B cell (primary cell): Measurements from ENCODE around the gene HOXC13. TPM values are rescaled to one million over a fixed set of nuclear protein-coding genes. Genes with fewer than 3 reads are reported as not detected.

Source experiments
- ATAC-seq: fragments of 200-7000 bp; cut with Tn5 transposase; one replicate; pipeline ENCODE4 v1.10.0; 2021; ENCODE audit warnings: low read depth, mild to moderate bottlenecking, moderate number of reproducible peaks, moderate library complexity
- CTCF ChIA-PET: fragments of 350-600 bp; sonication (Branson Sonifier 250); formaldehyde crosslinking; loops from one replicate; lab custom pipeline; 2021; ENCODE audit warnings: antibody characterized with exemption, inconsistent platforms; lab: Charles Lee
- POLR2A ChIA-PET: fragments of 350-600 bp; sonication (Branson Sonifier 250); formaldehyde crosslinking; loops from one replicate; lab custom pipeline; 2021; ENCODE audit warnings: antibody characterized with exemption; lab: Charles Lee
- DNase-seq: peaks from one replicate; pipeline ENCODE4 v3.0.0; 2013
- H2AFZ ChIP-seq: 2 replicates; pipeline ENCODE4 v1.6.1; 2012; ENCODE audit warnings: mild to moderate bottlenecking, low read depth, low read length; ENCODE audit not compliant: insufficient read depth, poor library complexity, severe bottlenecking
- H3K27ac ChIP-seq, 2 donors: 1 replicate in 1 of 2; 2 replicates in 1 of 2; pipeline ENCODE4 v1.5.1; 2012 to 2013; ENCODE audit warnings: low read length in 2 of 2, mild to moderate bottlenecking in 2 of 2, moderate library complexity in 1 of 2
- H3K27me3 ChIP-seq, 4 experiments: fragments of 200-600 bp in 1 of 4; sonication (generic) in 1 of 4; replicated peaks in 1 of 4; 1 replicate in 2 of 4; 2 replicates in 2 of 4; pipeline versions ENCODE4 v1.6.1 to v1.7.0; 2013 to 2016; ENCODE audit warnings: low read length in 3 of 4, mild to moderate bottlenecking in 2 of 4, mixed read lengths in 1 of 4, moderate library complexity in 1 of 4; ENCODE audit not compliant: insufficient read depth in 4 of 4, control insufficient read depth in 3 of 4; ENCODE audit errors: control extremely low read depth in 1 of 4
- H3K36me3 ChIP-seq, 2 experiments: replicated peaks in 1 of 2; 1 replicate in 1 of 2; 2 replicates in 1 of 2; pipeline versions ENCODE4 v1.6.1 to v1.7.1; 2013; ENCODE audit warnings: low read length in 1 of 2; ENCODE audit not compliant: insufficient read depth in 2 of 2, control insufficient read depth in 1 of 2; ENCODE audit errors: control extremely low read depth in 1 of 2, extremely low read depth in 1 of 2
- H3K4me1 ChIP-seq, 2 donors: fragments of 200-600 bp in 1 of 2; sonication (generic) in 1 of 2; 1 replicate in 1 of 2; 2 replicates in 1 of 2; pipeline versions ENCODE4 v1.5.1 to v1.6.1; 2013 to 2017; ENCODE audit warnings: low read length in 2 of 2; ENCODE audit not compliant: control insufficient read depth in 2 of 2, insufficient read depth in 2 of 2
- H3K4me2 ChIP-seq: replicated peaks from 2 replicates; pipeline ENCODE3; 2012; ENCODE audit warnings: mild to moderate bottlenecking, low read depth, low read length; ENCODE audit not compliant: poor library complexity, severe bottlenecking
- H3K4me3 ChIP-seq, 5 experiments: fragments of 200-600 bp in 1 of 5; sonication (generic) in 1 of 5; 1 replicate in 3 of 5; 2 replicates in 2 of 5; pipeline versions ENCODE4 v1.5.1 to v1.7.0; 2011 to 2016; ENCODE audit warnings: low read length in 4 of 5, mild to moderate bottlenecking in 4 of 5, low read depth in 2 of 5, control low read depth in 1 of 5, moderate library complexity in 1 of 5; ENCODE audit not compliant: insufficient read depth in 1 of 5; ENCODE audit errors: control extremely low read depth in 1 of 5, extremely low read depth in 1 of 5
- H3K79me2 ChIP-seq: fragments of 200-600 bp; sonication (generic); one replicate; pipeline ENCODE4 v1.6.0; 2016; ENCODE audit warnings: low read length; ENCODE audit not compliant: control insufficient read depth, insufficient read depth
- H3K9ac ChIP-seq: fragments of 200-600 bp; sonication (generic); 2 replicates; pipeline ENCODE4 v1.6.1; 2017; ENCODE audit warnings: mild to moderate bottlenecking, low read length, moderate library complexity
- H3K9me3 ChIP-seq, 3 donors: one replicate each; pipeline versions ENCODE4 v1.6.1 to v1.7.1; 2013; ENCODE audit warnings: low read length in 2 of 3; ENCODE audit not compliant: control insufficient read depth in 2 of 3, insufficient read depth in 1 of 3; ENCODE audit errors: control extremely low read depth in 1 of 3
- H4K20me1 ChIP-seq: 2 replicates; pipeline ENCODE4 v1.6.0; 2012; ENCODE audit warnings: mild to moderate bottlenecking, low read length; ENCODE audit not compliant: insufficient read depth, control insufficient read depth, poor library complexity, severe bottlenecking
- H3K27ac Mint-ChIP-seq: one replicate; pipeline ENCODE4 v1.8.0; 2021; ENCODE audit warnings: mixed read lengths
- H3K27me3 Mint-ChIP-seq: one replicate; pipeline ENCODE4 v1.8.0; 2021; ENCODE audit warnings: mixed read lengths
- H3K4me1 Mint-ChIP-seq: one replicate; pipeline ENCODE4 v1.8.0; 2021; ENCODE audit warnings: mixed read lengths
- H3K4me3 Mint-ChIP-seq: one replicate; pipeline ENCODE4 v1.8.0; 2021; ENCODE audit warnings: mixed read lengths
- H3K9me3 Mint-ChIP-seq: one replicate; pipeline ENCODE4 v1.8.0; 2022; ENCODE audit warnings: mixed read lengths; ENCODE audit not compliant: insufficient read depth
- CTCF ChIP-seq: fragments of 200-600 bp; IDR thresholded peaks from one replicate; pipeline ENCODE4 v1.8.0; 2022; ENCODE audit warnings: antibody characterized with exemption, mild to moderate bottlenecking
- EZH2 ChIP-seq: IDR thresholded peaks from 2 replicates; pipeline ENCODE4 v1.6.1; 2012; ENCODE audit warnings: borderline replicate concordance, low read depth, mild to moderate bottlenecking, moderate library complexity, low read length; ENCODE audit not compliant: insufficient read depth, poor library complexity, severe bottlenecking
- WGBS: methylation state at CpG from one replicate; pipeline ENCODE4 v1.1.5; 2013; ENCODE audit warnings: missing lambda C conversion rate; ENCODE audit not compliant: insufficient coverage; 5-methylcytosine and 5-hydroxymethylcytosine counted together
- intact Hi-C: fragments of 100-400 bp; cut with micrococcal nuclease; formaldehyde crosslinking; loops from one replicate; pipeline ENCODE4 v1.10.0; 2022
- polyA plus RNA-seq: library from polyadenylated mRNA; depleted of rRNA; stranded (reverse); fragments of >200 nt; gene quantifications from 2 replicates; pipeline ENCODE4 v1.2.3, GENCODE V29; 2012
- total RNA-seq, 2 donors: library from RNA; stranded (reverse); fragments of 120-200 nt in 1 of 2; gene quantifications; 1 replicate in 1 of 2; 2 replicates in 1 of 2; pipeline versions ENCODE4 v1.2.3 to v1.2.4, GENCODE V29; 2013 to 2022

The HOXC13 gene
- total and polyA plus RNA-seq, 2 donors (not counting 1 experiment from before 2014, with no cell fraction given): not detected

GRCh38 chr12:53993162-53994008, 54.8 kb downstream of the HOXC13 start:
- Histone ChIP-seq H4K20me1 (no peaks in the 10 kb centered on the region), H3K27ac (no peak overlapping the region), H3K9me3 (peaks cover 0 to 68% (median 0%) of the 10 kb centered on the region in 3 donors), H3K4me2 (no peak overlapping the region), H2AFZ (no peak overlapping the region), H3K27me3 (peaks cover 0 to 99% (median 89%) of the 10 kb centered on the region in 4 experiments), H3K4me3 (no peak overlapping the region), H3K79me2 (no peaks in the 10 kb centered on the region), H3K4me1 (peaks cover 36 to 67% of the 10 kb centered on the region in 2 donors), H3K9ac (no peak overlapping the region), H3K36me3 (no peaks in the 10 kb centered on the region)
- Mint-ChIP-seq H3K27ac (no peak overlapping the region), H3K27me3 (peaks cover 92% of the 10 kb centered on the region), H3K4me3 (peak overlapping the region; percentile 50), H3K4me1 (peaks cover 45% of the 10 kb centered on the region), H3K9me3 (no peaks in the 10 kb centered on the region)
- DNase-seq: no peak
- CTCF ChIA-PET: interaction anchor here (0.9 kb wide), 1 partner anchor 197 kb away, joined by 3 read pairs; no protein-coding TSS in a partner anchor
- no peak for ATAC-seq
- WGBS: 39% methylated on average over 7 of the region's 18 CpGs
- POLR2A ChIA-PET: no interaction called here
- intact Hi-C loops: no loop called here
- TF ChIP-seq EZH2 (no peak), CTCF (no peak)

DNA sequence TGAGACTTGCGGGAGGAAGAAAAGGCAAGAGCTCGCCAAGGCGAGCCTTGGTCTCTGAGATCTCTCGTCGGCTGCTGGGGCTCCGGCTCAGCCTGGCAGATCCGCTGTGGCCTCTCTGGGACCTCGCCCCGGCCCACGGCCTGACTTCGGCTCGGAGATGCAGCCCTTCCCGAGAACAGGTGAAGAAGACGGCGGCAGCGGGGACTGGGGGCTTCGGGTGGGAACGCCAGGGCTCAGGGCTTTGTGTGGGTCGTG, 55.3 kb downstream of the HOXC13 start:
- H3K9ac ChIP-seq: no peak overlapping the region

More for the DNA sequence above, 55.3 kb downstream of the HOXC13 start:
- peaks cover 0 to 66% (median 0%) of the 10 kb centered on the region in 3 donors for H3K9me3 ChIP-seq
- no peaks in the 10 kb centered on the region for H3K79me2 ChIP-seq
- TF ChIP-seq EZH2 (no peak), CTCF (no peak)
- ChIA-PET POLR2A (no interaction called here), CTCF (interaction anchor here (0.9 kb wide), 1 partner anchor 197 kb away, joined by 3 read pairs; no protein-coding TSS in a partner anchor)
- H3K36me3 ChIP-seq: no peaks in the 10 kb centered on the region
- WGBS: 8% methylated on average over 19 of the region's 19 CpGs
- intact Hi-C loops: no loop called here
- Mint-ChIP-seq H3K27ac (peak overlapping the region; percentile 75), H3K4me1 (peaks cover 44% of the 10 kb centered on the region), H3K9me3 (no peaks in the 10 kb centered on the region), H3K27me3 (peaks cover 92% of the 10 kb centered on the region), H3K4me3 (peak overlapping the region; percentile 50)
- DNase-seq (no peak), ATAC-seq (no peak)
- peaks cover 33 to 69% of the 10 kb centered on the region in 2 donors for H3K4me1 ChIP-seq
- no peak overlapping the region for H3K4me3 ChIP-seq
- peak overlapping the region; percentile 96 for H3K4me2 ChIP-seq
- H3K27me3 ChIP-seq: peaks cover 0 to 99% (median 89%) of the 10 kb centered on the region in 4 experiments
- no peak overlapping the region for H2AFZ ChIP-seq
- H4K20me1 ChIP-seq: no peaks in the 10 kb centered on the region
- no peak overlapping the region for H3K27ac ChIP-seq
